Tibial nerve (tissue), 4 donors: Measurements from ENCODE around the gene MYF6. TPM values are rescaled to one million over a fixed set of nuclear protein-coding genes. Genes with fewer than 3 reads are reported as not detected.

Experiments
- DNase-seq, 2 donors: peaks; one replicate each; pipeline ENCODE4 v3.0.0-alpha.2; 2019; ENCODE audit warnings: low spot score in 2 of 2
- H3K27ac ChIP-seq, 4 donors: fragments of 200-600 bp; sonication (generic) in 3 of 4; one replicate each; pipeline ENCODE4 v1.5.1; 2017 to 2019; ENCODE audit warnings: mild to moderate bottlenecking in 1 of 4
- H3K27me3 ChIP-seq, 2 donors: fragments of 200-600 bp; sonication (generic) in 1 of 2; one replicate each; pipeline versions ENCODE4 v1.5.1 to v1.6.0; 2017 to 2019
- H3K36me3 ChIP-seq, 3 donors: fragments of 200-600 bp; sonication (generic); one replicate each; pipeline ENCODE4 v1.5.1; 2018 to 2019
- H3K4me1 ChIP-seq, 4 donors: fragments of 200-600 bp; sonication (generic) in 3 of 4; one replicate each; pipeline ENCODE4 v1.5.1; 2017 to 2019
- H3K4me3 ChIP-seq, 4 donors: fragments of 200-600 bp; sonication (generic) in 3 of 4; one replicate each; pipeline ENCODE4 v1.5.1; 2017 to 2019; ENCODE audit warnings: mild to moderate bottlenecking in 1 of 4, moderate library complexity in 1 of 4
- H3K9me3 ChIP-seq, 4 donors: fragments of 200-600 bp; sonication (generic) in 3 of 4; one replicate each; pipeline ENCODE4 v1.5.1; 2017 to 2019
- EP300 ChIP-seq, 2 donors: sonication (generic); formaldehyde crosslinking; IDR thresholded peaks; one replicate each; pipeline ENCODE4 v1.6.1; 2017; ENCODE audit warnings: antibody characterized with exemption in 2 of 2, mild to moderate bottlenecking in 1 of 2
- POLR2A ChIP-seq, 2 donors: fragments of 450-650 bp; IDR thresholded peaks; one replicate each; pipeline ENCODE4 v1.6.1; 2017; ENCODE audit warnings: antibody characterized with exemption in 2 of 2, mild to moderate bottlenecking in 2 of 2, moderate library complexity in 2 of 2
- WGBS, 2 donors: methylation state at CpG; one replicate each; pipeline ENCODE4 v1.1.5; 2018; 5-methylcytosine and 5-hydroxymethylcytosine counted together
- total RNA-seq, 4 donors: library from RNA; depleted of rRNA; stranded (reverse); fragments of >200 nt; gene quantifications; one replicate each; pipeline ENCODE4 v1.1.0, GENCODE V29; 2016
- TF ChIP-seq, protein P1 (sequence below), 5 experiments: fragments of 200-600 bp in 3 of 5; fragments of 450-650 bp in 2 of 5; sonication (generic) in 3 of 5; IDR thresholded peaks; one replicate each; pipeline ENCODE4 v1.5.1; 2016 to 2019; ENCODE audit warnings: antibody characterized with exemption in 5 of 5, mild to moderate bottlenecking in 3 of 5, moderate library complexity in 2 of 5

Gene MYF6
- total RNA-seq, 4 donors from 2014 or later, result not detected

GRCh38 chr12:80754274-80754673 lies 46.8 kb downstream of the MYF6 start:
- Histone ChIP-seq H3K4me1 (no peaks in the 10 kb centered on the region), H3K36me3 (no peaks in the 10 kb centered on the region), H3K27me3 (no peaks in the 10 kb centered on the region), H3K27ac (no peak overlapping the region), H3K9me3 (no peaks in the 10 kb centered on the region), H3K4me3 (no peak overlapping the region)
- TF ChIP-seq, protein P1, sequence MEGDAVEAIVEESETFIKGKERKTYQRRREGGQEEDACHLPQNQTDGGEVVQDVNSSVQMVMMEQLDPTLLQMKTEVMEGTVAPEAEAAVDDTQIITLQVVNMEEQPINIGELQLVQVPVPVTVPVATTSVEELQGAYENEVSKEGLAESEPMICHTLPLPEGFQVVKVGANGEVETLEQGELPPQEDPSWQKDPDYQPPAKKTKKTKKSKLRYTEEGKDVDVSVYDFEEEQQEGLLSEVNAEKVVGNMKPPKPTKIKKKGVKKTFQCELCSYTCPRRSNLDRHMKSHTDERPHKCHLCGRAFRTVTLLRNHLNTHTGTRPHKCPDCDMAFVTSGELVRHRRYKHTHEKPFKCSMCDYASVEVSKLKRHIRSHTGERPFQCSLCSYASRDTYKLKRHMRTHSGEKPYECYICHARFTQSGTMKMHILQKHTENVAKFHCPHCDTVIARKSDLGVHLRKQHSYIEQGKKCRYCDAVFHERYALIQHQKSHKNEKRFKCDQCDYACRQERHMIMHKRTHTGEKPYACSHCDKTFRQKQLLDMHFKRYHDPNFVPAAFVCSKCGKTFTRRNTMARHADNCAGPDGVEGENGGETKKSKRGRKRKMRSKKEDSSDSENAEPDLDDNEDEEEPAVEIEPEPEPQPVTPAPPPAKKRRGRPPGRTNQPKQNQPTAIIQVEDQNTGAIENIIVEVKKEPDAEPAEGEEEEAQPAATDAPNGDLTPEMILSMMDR (IDR thresholded peaks at IDR 0.05), result no peak
- TF ChIP-seq POLR2A (IDR thresholded peaks at IDR 0.05) (no peak), EP300 (IDR thresholded peaks at IDR 0.05) (no peak)
- WGBS, 2 donors, result 92 to 96% methylated on average over 3 of the region's 3 CpGs
- no peak for DNase-seq

DNA sequence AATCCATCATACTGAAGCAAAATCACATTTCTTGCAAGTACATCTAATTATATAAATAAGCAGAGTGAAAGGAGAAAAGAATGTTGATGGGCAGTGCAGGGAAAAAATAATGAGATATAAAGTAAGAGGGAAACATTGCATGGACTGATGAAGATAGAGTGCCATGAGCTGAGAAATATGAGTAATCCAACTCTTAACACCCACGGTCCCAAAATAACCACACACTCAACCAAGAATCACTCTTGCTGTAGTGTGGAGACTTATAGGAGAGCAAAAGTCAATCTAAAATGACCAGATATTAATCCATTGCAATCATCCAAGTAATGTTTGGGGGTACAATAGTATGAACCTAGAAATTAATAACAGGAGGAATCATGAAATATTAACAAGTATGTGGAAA lies 49.4 kb downstream of the MYF6 start:
- Histone ChIP-seq H3K4me1 (no peaks in the 10 kb centered on the region), H3K27me3 (no peaks in the 10 kb centered on the region), H3K4me3 (no peak overlapping the region), H3K9me3 (no peaks in the 10 kb centered on the region), H3K27ac (no peak overlapping the region), H3K36me3 (no peaks in the 10 kb centered on the region)
- TF ChIP-seq POLR2A (IDR thresholded peaks at IDR 0.05) (no peak), EP300 (IDR thresholded peaks at IDR 0.05) (no peak)
- TF ChIP-seq, protein P1 (IDR thresholded peaks at IDR 0.05), result no peak
- no peak for DNase-seq
- 72 to 91% methylated on average over 1 of the region's 1 CpG for WGBS, 2 donors

Other genes with a start within 250 kb of the MYF6 start
- not detected for gene MYF5, start 9.3 kb downstream of the MYF6 start, total RNA-seq
- gene LIN7A, start 230.3 kb downstream of the MYF6 start, total RNA-seq, result 10 to 100 TPM in 1 of 4 donors, 1 to 10 TPM in 3; 6.5 to 16.8 (median 7.9) TPM